SK-N-SH (cell line): ENCODE results near the gene SPTBN1.

Experiments
- EP300 ChIP-seq, 2 experiments: IDR thresholded peaks; 2 replicates each; pipeline versions ENCODE4 v1.4.0 to v1.6.1; 2012; ENCODE audit warnings: borderline replicate concordance in 1 of 2, low read depth in 1 of 2, low read length in 1 of 2
- JUND ChIP-seq: IDR thresholded peaks from 2 replicates; pipeline ENCODE4 v1.4.0; 2012
- POLR2AphosphoS5 ChIP-seq: IDR thresholded peaks from 2 replicates; pipeline ENCODE4 v1.6.1; 2012; ENCODE audit warnings: low read depth, low read length
- SIN3A ChIP-seq: IDR thresholded peaks from 2 replicates; pipeline ENCODE4 v1.6.1; 2012; ENCODE audit warnings: low read depth, mild to moderate bottlenecking, low read length, moderate library complexity, borderline replicate concordance
- TAF1 ChIP-seq: IDR thresholded peaks from 2 replicates; pipeline ENCODE4 v1.6.1; 2012; ENCODE audit warnings: low read depth, mild to moderate bottlenecking, low read length, moderate library complexity, borderline replicate concordance
- TCF12 ChIP-seq: IDR thresholded peaks from 2 replicates; pipeline ENCODE4 v1.4.0; 2012
- TEAD4 ChIP-seq: IDR thresholded peaks from 2 replicates; pipeline ENCODE4 v1.4.0; 2012; ENCODE audit warnings: mild to moderate bottlenecking, borderline replicate concordance; ENCODE audit not compliant: insufficient read depth
- YY1 ChIP-seq: IDR thresholded peaks from 2 replicates; pipeline ENCODE4 v1.4.0; 2012; ENCODE audit warnings: low read depth, mild to moderate bottlenecking
- TF ChIP-seq, protein P1 (sequence below): IDR thresholded peaks from 2 replicates; pipeline ENCODE4 v1.4.0; 2012; ENCODE audit warnings: low read depth
- TF ChIP-seq, protein P2 (sequence below): fragments of 200-600 bp; sonication (generic); IDR thresholded peaks from 2 replicates; pipeline ENCODE4 v1.6.1; 2017; ENCODE audit warnings: antibody characterized with exemption, mild to moderate bottlenecking, moderate library complexity
- TF ChIP-seq, protein P3 (sequence below): IDR thresholded peaks from 2 replicates; pipeline ENCODE4; 2012

DNA sequence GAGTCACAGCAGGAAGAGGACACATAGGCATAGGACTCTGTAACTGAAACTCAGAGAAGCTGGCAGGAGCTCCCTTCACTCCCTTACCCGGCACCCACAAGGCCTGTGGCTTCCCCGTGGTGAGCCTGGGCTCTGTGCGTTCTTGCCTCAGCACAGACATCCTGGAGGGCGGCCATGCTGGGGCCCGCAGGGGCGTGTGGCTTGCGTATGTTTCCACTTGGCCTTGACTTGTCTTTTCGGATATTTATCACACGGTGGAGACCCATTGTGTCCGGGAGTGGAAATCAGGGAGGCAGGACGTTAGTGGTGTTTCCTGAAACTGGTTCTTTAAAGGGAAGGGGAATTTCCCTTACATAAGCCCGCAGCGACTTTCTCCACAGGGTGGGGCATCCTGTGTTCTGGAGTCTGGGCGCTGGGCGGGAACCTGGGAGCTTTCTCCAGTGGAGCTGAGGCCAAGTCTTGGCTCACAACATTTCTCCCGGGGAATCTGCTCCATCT lies 217.4 kb downstream of the SPTBN1 start:
- TF ChIP-seq, protein P1, sequence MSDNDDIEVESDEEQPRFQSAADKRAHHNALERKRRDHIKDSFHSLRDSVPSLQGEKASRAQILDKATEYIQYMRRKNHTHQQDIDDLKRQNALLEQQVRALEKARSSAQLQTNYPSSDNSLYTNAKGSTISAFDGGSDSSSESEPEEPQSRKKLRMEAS = no peak
- TF ChIP-seq, protein P2, sequence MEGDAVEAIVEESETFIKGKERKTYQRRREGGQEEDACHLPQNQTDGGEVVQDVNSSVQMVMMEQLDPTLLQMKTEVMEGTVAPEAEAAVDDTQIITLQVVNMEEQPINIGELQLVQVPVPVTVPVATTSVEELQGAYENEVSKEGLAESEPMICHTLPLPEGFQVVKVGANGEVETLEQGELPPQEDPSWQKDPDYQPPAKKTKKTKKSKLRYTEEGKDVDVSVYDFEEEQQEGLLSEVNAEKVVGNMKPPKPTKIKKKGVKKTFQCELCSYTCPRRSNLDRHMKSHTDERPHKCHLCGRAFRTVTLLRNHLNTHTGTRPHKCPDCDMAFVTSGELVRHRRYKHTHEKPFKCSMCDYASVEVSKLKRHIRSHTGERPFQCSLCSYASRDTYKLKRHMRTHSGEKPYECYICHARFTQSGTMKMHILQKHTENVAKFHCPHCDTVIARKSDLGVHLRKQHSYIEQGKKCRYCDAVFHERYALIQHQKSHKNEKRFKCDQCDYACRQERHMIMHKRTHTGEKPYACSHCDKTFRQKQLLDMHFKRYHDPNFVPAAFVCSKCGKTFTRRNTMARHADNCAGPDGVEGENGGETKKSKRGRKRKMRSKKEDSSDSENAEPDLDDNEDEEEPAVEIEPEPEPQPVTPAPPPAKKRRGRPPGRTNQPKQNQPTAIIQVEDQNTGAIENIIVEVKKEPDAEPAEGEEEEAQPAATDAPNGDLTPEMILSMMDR = no peak
- TF ChIP-seq TCF12 (no peak), POLR2AphosphoS5 (no peak), YY1 (no peak), TEAD4 (no peak), SIN3A (no peak), EP300 (IDR thresholded peaks at IDR 0.05; ENCODE audit: borderline replicate concordance in 1 of 2, low read depth in 1 of 2, low read length in 1 of 2) (no peak), JUND (no peak), TAF1 (no peak)
- TF ChIP-seq, protein P3, sequence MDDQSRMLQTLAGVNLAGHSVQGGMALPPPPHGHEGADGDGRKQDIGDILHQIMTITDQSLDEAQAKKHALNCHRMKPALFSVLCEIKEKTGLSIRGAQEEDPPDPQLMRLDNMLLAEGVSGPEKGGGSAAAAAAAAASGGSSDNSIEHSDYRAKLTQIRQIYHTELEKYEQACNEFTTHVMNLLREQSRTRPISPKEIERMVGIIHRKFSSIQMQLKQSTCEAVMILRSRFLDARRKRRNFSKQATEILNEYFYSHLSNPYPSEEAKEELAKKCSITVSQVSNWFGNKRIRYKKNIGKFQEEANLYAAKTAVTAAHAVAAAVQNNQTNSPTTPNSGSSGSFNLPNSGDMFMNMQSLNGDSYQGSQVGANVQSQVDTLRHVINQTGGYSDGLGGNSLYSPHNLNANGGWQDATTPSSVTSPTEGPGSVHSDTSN = no peak
